K562 (cell line): ENCODE results near the gene PDGFA. TPM values are rescaled to one million over a fixed set of nuclear protein-coding genes. Genes with fewer than 3 reads are reported as not detected.

Experiments
- AFF4 ChIP-seq: sonication (generic); formaldehyde crosslinking; IDR thresholded peaks from 2 replicates; pipeline ENCODE4 v1.8.0; 2023; ENCODE audit warnings: mild to moderate bottlenecking, missing genetic modification reagents
- ARID2 ChIP-seq: fragments of 450-650 bp; IDR thresholded peaks from 2 replicates; pipeline ENCODE4 v1.6.1; 2017; ENCODE audit warnings: antibody characterized with exemption, mild to moderate bottlenecking
- ATF1 ChIP-seq, 2 experiments: fragments of 450-650 bp in 1 of 2; IDR thresholded peaks; 2 replicates each; pipeline ENCODE4 v1.6.1; 2016; ENCODE audit warnings: missing compliant biosample characterization in 1 of 2, missing genetic modification characterization in 1 of 2
- BRF2 ChIP-seq: IDR thresholded peaks from 3 replicates; pipeline ENCODE4 v1.6.1; 2011; ENCODE audit warnings: borderline replicate concordance, mild to moderate bottlenecking; ENCODE audit not compliant: insufficient read length, insufficient read depth
- CXXC5 ChIP-seq: fragments of 250-450 bp; sonication (Bioruptor Pico); IDR thresholded peaks from 2 replicates; pipeline ENCODE4 v1.8.0; 2022; ENCODE audit warnings: inconsistent platforms, mild to moderate bottlenecking, moderate library complexity
- GABPB1 ChIP-seq: sonication (generic); formaldehyde crosslinking; IDR thresholded peaks from 2 replicates; pipeline ENCODE4 v1.8.0; 2022; ENCODE audit warnings: mild to moderate bottlenecking, missing genetic modification reagents
- KLF13 ChIP-seq: fragments of 450-650 bp; IDR thresholded peaks from 2 replicates; pipeline ENCODE4 v1.6.1; 2016; ENCODE audit warnings: missing genetic modification characterization, low read depth, mild to moderate bottlenecking, missing compliant biosample characterization, moderate library complexity, borderline replicate concordance
- KLF6 ChIP-seq: fragments of 250-450 bp; sonication (Bioruptor Pico); IDR thresholded peaks from 2 replicates; pipeline ENCODE4 v1.4.0; 2020; ENCODE audit warnings: mild to moderate bottlenecking, moderate library complexity, borderline replicate concordance
- L3MBTL2 ChIP-seq: fragments of 450-650 bp; IDR thresholded peaks from 2 replicates; pipeline ENCODE4 v1.6.1; 2016; ENCODE audit warnings: mild to moderate bottlenecking, moderate library complexity
- MAZ ChIP-seq, 2 experiments: fragments of 450-650 bp in 1 of 2; sonication (generic) in 1 of 2; formaldehyde crosslinking; IDR thresholded peaks in 1 of 2; conservative IDR thresholded peaks in 1 of 2; 2 replicates each; pipeline versions ENCODE4 v1.4.0 to v1.5.0; 2020; ENCODE audit warnings: mild to moderate bottlenecking in 1 of 2, missing genetic modification reagents in 1 of 2
- MEF2D ChIP-seq: conservative IDR thresholded peaks from 2 replicates; pipeline ENCODE4 v1.6.1; 2016; ENCODE audit warnings: low read depth, missing genetic modification characterization, missing compliant biosample characterization
- MXD1 ChIP-seq: fragments of 250-450 bp; sonication (Bioruptor Pico); IDR thresholded peaks from 2 replicates; pipeline ENCODE4 v1.8.0; 2021; ENCODE audit warnings: borderline replicate concordance, mild to moderate bottlenecking, moderate library complexity; ENCODE audit not compliant: poor library complexity, severe bottlenecking
- NR4A1 ChIP-seq, 2 experiments: fragments of 250-450 bp in 1 of 2; fragments of 450-650 bp in 1 of 2; sonication (Bioruptor Pico) in 1 of 2; IDR thresholded peaks; 2 replicates each; pipeline versions ENCODE4 v1.4.0 to v1.6.1; 2016 to 2020; ENCODE audit warnings: mild to moderate bottlenecking in 2 of 2, missing compliant biosample characterization in 1 of 2, missing genetic modification characterization in 1 of 2, moderate library complexity in 1 of 2
- PURB ChIP-seq: sonication (generic); formaldehyde crosslinking; IDR thresholded peaks from 2 replicates; pipeline ENCODE4 v1.9.0; 2021; ENCODE audit warnings: low read depth, mild to moderate bottlenecking, missing genetic modification reagents
- SREBF1 ChIP-seq: fragments of 150-350 bp; IDR thresholded peaks from 2 replicates; pipeline ENCODE4 v1.6.1; 2014; ENCODE audit warnings: antibody characterized with exemption, low read depth, low read length, borderline replicate concordance
- THRAP3 ChIP-seq: fragments of 450-650 bp; IDR thresholded peaks from 2 replicates; pipeline ENCODE4 v1.6.1; 2016; ENCODE audit warnings: mild to moderate bottlenecking, inconsistent platforms, borderline replicate concordance
- USF1 ChIP-seq: sonication (generic); formaldehyde crosslinking; IDR thresholded peaks from 2 replicates; pipeline ENCODE4 v1.9.0; 2022; ENCODE audit warnings: mild to moderate bottlenecking, missing genetic modification reagents
- ZNF263 ChIP-seq: sonication (generic); formaldehyde crosslinking; IDR thresholded peaks from 2 replicates; pipeline ENCODE4 v1.8.0; 2022; ENCODE audit warnings: mild to moderate bottlenecking, missing genetic modification reagents, borderline replicate concordance
- ZNF445 ChIP-seq: fragments of 250-450 bp; sonication (Bioruptor Pico); IDR thresholded peaks from 2 replicates; pipeline ENCODE4 v1.4.0; 2020; ENCODE audit warnings: low read depth, mild to moderate bottlenecking, moderate library complexity
- ZNF79 ChIP-seq: fragments of 250-450 bp; sonication (Bioruptor Pico); IDR thresholded peaks from 2 replicates; pipeline ENCODE4 v1.4.0; 2020; ENCODE audit warnings: low read depth, mild to moderate bottlenecking, moderate library complexity
- polyA plus RNA-seq, 8 experiments: library from polyadenylated mRNA; depleted of rRNA in 4 of 8; stranded (reverse) in 5 of 8; unstranded in 3 of 8; fragments of >200 nt; fragmentation: Nextera tagmentation in 2 of 8; fragmentation: Illumina TruSeq in 1 of 8; extraction: Ambion mirVana in 2 of 8; extraction: Trizol in 1 of 8; gene quantifications; 2 replicates each; pipeline versions ENCODE4 v1.2.1 to v1.2.3, GENCODE V29; 2011 to 2014; ENCODE audit warnings: inconsistent platforms in 1 of 8, missing spikeins in 1 of 8
- total RNA-seq, 7 experiments: library from RNA; depleted of rRNA in 6 of 7; stranded (reverse); fragments of >200 nt in 6 of 7; fragmentation: Illumina TruSeq in 2 of 7; extraction: Trizol in 2 of 7; gene quantifications; 2 replicates each; pipeline versions ENCODE4 v1.2.1 to v1.2.3, GENCODE V29; 2011 to 2021; ENCODE audit warnings: low replicate concordance in 1 of 7

Gene PDGFA
- total and polyA plus RNA-seq, 9 of the 15 experiments (the other 6 are each of a cell fraction or from before 2014, with no cell fraction given) = 2.5 to 10.2 (median 4.6) TPM

- TF ChIP-seq USF1 (CRISPR knock-in tag) (no peak), ZNF263 (CRISPR knock-in tag) (peak; percentile 97), ZNF79 (no peak), L3MBTL2 (no peak), CXXC5 (peak; percentile 31; the same call in 1 of the 2 replicates), KLF13 (tag) (no peak), ZNF445 (CRISPR knock-in tag) (no peak), KLF6 (CRISPR knock-in tag) (no peak), SREBF1 (no peak), MEF2D (no peak), BRF2 (no peak), MAZ (CRISPR knock-in tag; conservative IDR thresholded peaks at IDR 0.05 in 1 of 2, IDR thresholded peaks at IDR 0.05 in 1 of 2) (0 out of 4 replicates have a peak, but pooled peaks of 1 of the 2 experiments have one; percentile 41), PURB (CRISPR knock-in tag) (no peak), GABPB1 (no peak), MXD1 (no peak), ARID2 (no peak), ATF1 (CRISPR knock-in tag; IDR thresholded peaks at IDR 0.05) (no peak), ATF1 (tag; IDR thresholded peaks at IDR 0.05) (no peak), NR4A1 (CRISPR knock-in tag; IDR thresholded peaks at IDR 0.05) (no peak), NR4A1 (tag; IDR thresholded peaks at IDR 0.05) (no peak), AFF4 (CRISPR knock-in tag) (no peak), THRAP3 (no peak)
Observed at GRCh38 chr7:518630-519483, 789 bp downstream of the PDGFA start (continued).
